WI38 (cell line): ENCODE results near the gene SMG5.
A peak's percentile ranks its signal among the peaks of the same experiment; 100 is the strongest.

ENCODE experiments used
- H3K4me3 ChIP-seq: 2 replicates; pipeline ENCODE4 v1.5.1; 2011; ENCODE audit warnings: low read depth, mild to moderate bottlenecking, control low read depth, low read length
- TF ChIP-seq, protein P1 (sequence below): IDR thresholded peaks from 2 replicates; pipeline ENCODE4 v1.5.1; 2012; ENCODE audit warnings: low read depth, mild to moderate bottlenecking, control low read depth, low read length

Gene SMG5

DNA sequence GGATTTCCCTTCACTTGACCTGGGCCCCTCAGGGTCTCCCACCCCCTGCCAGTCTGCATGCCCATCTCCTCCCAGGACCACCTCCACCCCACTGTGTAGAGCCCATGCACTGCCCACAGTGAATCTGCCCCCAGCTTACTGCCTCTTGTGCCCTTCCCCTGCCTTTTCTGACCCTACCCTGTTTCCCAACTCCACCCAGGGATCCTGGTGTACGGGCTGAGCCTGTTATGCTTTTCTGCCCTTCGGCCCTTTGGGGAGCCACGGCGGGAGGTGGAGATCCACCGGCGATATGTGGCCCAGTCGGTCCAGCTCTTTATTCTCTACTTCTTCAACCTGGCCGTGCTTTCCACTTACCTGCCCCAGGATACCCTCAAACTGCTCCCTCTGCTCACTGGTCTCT, 3.4 kb upstream of the SMG5 start:
- no peak overlapping the region for H3K4me3 ChIP-seq
- TF ChIP-seq, protein P1, sequence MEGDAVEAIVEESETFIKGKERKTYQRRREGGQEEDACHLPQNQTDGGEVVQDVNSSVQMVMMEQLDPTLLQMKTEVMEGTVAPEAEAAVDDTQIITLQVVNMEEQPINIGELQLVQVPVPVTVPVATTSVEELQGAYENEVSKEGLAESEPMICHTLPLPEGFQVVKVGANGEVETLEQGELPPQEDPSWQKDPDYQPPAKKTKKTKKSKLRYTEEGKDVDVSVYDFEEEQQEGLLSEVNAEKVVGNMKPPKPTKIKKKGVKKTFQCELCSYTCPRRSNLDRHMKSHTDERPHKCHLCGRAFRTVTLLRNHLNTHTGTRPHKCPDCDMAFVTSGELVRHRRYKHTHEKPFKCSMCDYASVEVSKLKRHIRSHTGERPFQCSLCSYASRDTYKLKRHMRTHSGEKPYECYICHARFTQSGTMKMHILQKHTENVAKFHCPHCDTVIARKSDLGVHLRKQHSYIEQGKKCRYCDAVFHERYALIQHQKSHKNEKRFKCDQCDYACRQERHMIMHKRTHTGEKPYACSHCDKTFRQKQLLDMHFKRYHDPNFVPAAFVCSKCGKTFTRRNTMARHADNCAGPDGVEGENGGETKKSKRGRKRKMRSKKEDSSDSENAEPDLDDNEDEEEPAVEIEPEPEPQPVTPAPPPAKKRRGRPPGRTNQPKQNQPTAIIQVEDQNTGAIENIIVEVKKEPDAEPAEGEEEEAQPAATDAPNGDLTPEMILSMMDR, result no peak

DNA sequence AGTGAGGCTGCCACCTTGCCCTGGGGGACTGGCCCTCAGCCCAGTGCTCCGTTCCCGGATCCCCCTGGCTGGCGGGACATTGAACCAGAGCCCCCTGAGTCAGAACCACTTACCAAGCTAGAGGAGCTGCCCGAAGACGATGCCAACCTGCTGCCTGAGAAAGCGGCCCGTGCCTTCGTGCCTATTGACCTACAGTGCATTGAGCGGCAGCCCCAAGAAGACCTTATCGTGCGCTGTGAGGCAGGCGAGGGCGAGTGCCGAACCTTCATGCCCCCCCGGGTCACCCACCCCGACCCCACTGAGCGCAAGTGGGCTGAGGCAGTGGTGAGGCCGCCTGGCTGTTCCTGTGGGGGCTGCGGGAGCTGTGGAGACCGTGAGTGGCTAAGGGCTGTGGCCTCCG, 2.8 kb upstream of the SMG5 start:
- H3K4me3 ChIP-seq, result no peak overlapping the region
- TF ChIP-seq, protein P1, result no peak

DNA sequence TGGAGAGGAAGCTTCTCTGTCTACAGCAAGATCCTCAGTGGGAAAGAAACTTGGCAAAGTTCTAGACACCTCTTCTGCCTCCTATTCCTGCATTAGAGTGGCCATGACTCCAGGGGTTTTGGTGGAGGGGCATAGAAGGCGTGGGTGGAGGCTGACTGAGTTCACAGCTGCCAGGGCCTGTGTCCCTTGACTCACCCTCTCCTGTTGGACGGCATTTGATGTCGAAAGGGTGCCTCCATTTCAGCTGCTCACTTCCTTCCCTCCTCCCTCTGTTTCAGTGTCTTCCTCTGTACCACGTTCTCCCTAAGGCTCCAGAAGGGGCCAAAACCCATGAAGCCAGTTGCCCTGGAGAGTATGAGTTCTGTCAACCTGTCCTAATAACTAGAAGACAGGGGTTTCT, 2.1 kb upstream of the SMG5 start:
- TF ChIP-seq, protein P1, result no peak
- H3K4me3 ChIP-seq, result no peak overlapping the region

DNA sequence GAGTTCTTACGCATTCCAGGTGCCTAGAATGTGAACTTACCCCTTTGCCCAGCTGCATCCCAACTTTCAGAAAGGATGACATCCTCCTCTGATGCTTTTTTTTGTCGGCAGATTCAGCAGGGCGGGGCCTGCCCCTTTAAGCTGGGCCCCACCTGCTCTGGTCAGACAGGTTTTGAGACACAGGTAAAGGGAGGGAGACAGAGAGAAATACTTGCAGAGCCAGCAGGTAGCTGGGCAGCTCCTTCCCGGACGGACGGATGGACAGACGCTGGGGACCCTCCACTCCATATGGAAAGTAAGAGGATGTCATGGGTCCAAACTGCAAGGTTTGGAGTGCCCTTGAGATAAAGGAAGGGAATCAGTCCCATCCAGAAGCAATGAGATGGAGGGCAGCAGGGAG, 1.5 kb upstream of the SMG5 start, which contains the start of gene TMEM79:
Gene TMEM79 (plus strand): TSS at position 214 of the 400 bp plus-strand sequence. CDS start 902 bp downstream, outside the sequence.
- H3K4me3 ChIP-seq, result peak within 1 kb of the TSS; percentile 95
- TF ChIP-seq, protein P1, result no peak

DNA sequence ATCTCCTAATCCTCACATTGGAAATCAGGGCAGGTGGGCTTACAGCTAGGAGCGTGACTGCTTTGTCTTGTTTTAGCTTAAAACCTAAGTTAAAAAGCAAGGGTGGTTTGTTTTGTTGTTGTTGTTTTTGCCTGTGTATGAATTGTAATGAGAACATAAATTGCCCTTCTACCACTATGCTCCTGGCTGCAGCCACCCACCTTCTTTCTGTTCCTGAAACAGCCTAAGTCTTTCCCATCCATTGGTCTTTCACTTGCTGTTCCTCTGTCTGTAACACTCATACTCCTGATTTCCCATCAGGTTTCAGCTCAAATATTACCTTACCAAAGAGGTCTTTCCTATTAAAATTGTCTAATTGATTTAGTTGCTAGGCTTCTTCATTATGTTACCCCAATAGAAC, 896 bp upstream of the SMG5 start:
- TF ChIP-seq, protein P1, result no peak
- peak overlapping the region; percentile 95 for H3K4me3 ChIP-seq

DNA sequence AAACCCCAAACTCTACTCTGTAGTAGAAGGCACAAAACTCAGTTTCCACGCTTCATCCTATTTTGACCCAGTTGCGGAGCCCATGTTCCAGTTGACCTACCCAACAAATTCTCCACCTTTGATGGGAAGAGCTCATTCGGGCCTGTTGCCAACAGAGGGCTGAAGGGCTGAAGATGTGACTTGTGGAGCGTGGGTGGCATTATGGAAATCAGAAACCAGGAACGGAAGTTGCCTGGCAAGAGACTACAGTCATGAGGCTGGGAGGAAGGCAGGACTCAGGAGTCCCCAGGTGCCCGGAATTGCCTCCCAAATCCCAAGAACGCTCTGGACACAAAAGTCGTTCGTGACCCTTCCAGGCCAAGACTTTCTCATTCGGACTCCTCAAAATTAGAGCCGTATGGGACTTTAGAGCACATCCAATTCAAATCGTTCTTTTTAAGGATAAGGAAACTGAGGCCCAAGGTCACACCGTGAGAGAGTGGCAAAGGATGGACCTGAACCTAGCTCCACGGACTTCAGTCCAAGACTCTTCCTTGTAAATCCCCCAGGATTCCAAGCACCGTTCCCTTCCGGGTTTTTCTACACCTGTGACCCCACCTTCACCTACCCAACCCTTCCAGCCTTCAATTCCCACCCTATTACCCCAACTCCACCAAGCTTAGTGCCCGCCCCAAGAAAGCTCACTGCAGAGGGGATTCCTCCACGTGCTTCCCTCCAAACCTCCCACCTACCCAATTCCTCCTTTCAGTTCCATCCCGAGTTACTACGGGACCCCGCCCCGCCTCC, 739 bp downstream of the SMG5 start:
- peak overlapping the region; percentile 95 for H3K4me3 ChIP-seq
- TF ChIP-seq, protein P1, result no peak

DNA sequence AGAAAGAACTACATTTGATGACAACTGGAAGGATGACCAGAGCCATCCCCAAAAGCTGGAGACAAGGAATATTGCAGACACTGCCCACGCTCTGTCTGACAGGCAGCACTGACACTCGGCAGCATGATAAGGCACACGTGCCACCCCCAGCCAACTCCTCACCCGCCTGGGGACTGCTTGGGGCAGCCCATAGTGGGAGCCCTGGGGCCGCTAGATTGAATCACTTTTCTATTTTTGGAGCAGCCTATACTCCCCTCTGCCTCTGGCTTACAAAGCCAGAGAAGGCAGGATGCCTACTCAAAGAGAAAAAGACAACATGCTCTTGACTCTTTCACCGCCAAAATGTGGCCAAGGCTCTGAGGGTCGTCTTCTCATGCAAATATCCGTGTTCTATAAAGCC, 1.3 kb downstream of the SMG5 start:
- peak overlapping the region; percentile 95 for H3K4me3 ChIP-seq
- TF ChIP-seq, protein P1, result no peak
